GM06990 (cell line): ENCODE data around the gene DPP10.

Experiments
- DNase-seq: peaks from one replicate; pipeline ENCODE4 v3.0.0-alpha.2; 2011; ENCODE audit not compliant: insufficient read length; ENCODE audit errors: extremely low read depth
- H3K27me3 ChIP-seq: replicated peaks from 2 replicates; pipeline ENCODE4 v1.6.0; 2011; ENCODE audit warnings: low read length; ENCODE audit not compliant: control insufficient read depth, insufficient read depth
- H3K36me3 ChIP-seq: 2 replicates; pipeline ENCODE4 v1.5.1; 2011; ENCODE audit warnings: low read length; ENCODE audit not compliant: control insufficient read depth, insufficient read depth
- H3K4me3 ChIP-seq: replicated peaks from 2 replicates; pipeline ENCODE4 v1.5.1; 2011; ENCODE audit warnings: low read depth, mild to moderate bottlenecking, control low read depth, low read length
- TF ChIP-seq, protein P1 (sequence below): IDR thresholded peaks from 2 replicates; pipeline ENCODE4 v1.5.1; 2011; ENCODE audit warnings: low read length, control low read depth, mild to moderate bottlenecking, inconsistent platforms; ENCODE audit not compliant: insufficient read depth, poor library complexity, severe bottlenecking

DPP10 gene

GRCh38 chr2:114814355-114814754 lies 371.9 kb downstream of the DPP10 start:
- Histone ChIP-seq H3K36me3 (no peaks in the 10 kb centered on the region), H3K27me3 (no peaks in the 10 kb centered on the region), H3K4me3 (no peak overlapping the region)
- TF ChIP-seq, protein P1, sequence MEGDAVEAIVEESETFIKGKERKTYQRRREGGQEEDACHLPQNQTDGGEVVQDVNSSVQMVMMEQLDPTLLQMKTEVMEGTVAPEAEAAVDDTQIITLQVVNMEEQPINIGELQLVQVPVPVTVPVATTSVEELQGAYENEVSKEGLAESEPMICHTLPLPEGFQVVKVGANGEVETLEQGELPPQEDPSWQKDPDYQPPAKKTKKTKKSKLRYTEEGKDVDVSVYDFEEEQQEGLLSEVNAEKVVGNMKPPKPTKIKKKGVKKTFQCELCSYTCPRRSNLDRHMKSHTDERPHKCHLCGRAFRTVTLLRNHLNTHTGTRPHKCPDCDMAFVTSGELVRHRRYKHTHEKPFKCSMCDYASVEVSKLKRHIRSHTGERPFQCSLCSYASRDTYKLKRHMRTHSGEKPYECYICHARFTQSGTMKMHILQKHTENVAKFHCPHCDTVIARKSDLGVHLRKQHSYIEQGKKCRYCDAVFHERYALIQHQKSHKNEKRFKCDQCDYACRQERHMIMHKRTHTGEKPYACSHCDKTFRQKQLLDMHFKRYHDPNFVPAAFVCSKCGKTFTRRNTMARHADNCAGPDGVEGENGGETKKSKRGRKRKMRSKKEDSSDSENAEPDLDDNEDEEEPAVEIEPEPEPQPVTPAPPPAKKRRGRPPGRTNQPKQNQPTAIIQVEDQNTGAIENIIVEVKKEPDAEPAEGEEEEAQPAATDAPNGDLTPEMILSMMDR = no peak
- no peak for DNase-seq

GRCh38 chr2:114821055-114821454 lies 378.6 kb downstream of the DPP10 start:
- Histone ChIP-seq H3K4me3 (no peak overlapping the region), H3K36me3 (no peaks in the 10 kb centered on the region), H3K27me3 (no peaks in the 10 kb centered on the region)
- DNase-seq = no peak
- TF ChIP-seq, protein P1 = no peak

DNA sequence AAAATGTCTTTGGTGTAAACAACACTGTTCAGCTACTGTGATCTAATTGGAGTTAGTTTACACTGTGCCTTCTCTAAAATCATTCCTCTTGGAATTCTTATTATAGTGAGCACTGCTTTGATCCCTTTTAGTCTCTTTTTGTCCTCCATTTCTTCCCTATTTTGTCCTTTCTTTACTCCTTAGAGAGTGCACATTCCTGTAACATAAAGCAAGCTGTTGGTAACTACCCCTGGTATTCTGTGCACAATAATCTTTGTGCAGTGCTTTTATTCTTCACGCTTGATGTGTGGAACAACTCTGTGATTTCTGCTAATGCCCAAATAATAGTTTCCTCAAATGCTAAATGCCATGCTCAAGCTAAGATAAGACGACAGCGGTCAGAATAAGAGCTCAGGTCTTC lies 401.5 kb downstream of the DPP10 start:
- TF ChIP-seq, protein P1 = no peak
- Histone ChIP-seq H3K4me3 (no peak overlapping the region), H3K27me3 (no peaks in the 10 kb centered on the region), H3K36me3 (no peaks in the 10 kb centered on the region)
- DNase-seq = no peak

GRCh38 chr2:114857196-114857595 lies 414.8 kb downstream of the DPP10 start:
- Histone ChIP-seq H3K36me3 (no peaks in the 10 kb centered on the region), H3K27me3 (no peaks in the 10 kb centered on the region), H3K4me3 (no peak overlapping the region)
- DNase-seq = no peak
- TF ChIP-seq, protein P1 = no peak

DNA sequence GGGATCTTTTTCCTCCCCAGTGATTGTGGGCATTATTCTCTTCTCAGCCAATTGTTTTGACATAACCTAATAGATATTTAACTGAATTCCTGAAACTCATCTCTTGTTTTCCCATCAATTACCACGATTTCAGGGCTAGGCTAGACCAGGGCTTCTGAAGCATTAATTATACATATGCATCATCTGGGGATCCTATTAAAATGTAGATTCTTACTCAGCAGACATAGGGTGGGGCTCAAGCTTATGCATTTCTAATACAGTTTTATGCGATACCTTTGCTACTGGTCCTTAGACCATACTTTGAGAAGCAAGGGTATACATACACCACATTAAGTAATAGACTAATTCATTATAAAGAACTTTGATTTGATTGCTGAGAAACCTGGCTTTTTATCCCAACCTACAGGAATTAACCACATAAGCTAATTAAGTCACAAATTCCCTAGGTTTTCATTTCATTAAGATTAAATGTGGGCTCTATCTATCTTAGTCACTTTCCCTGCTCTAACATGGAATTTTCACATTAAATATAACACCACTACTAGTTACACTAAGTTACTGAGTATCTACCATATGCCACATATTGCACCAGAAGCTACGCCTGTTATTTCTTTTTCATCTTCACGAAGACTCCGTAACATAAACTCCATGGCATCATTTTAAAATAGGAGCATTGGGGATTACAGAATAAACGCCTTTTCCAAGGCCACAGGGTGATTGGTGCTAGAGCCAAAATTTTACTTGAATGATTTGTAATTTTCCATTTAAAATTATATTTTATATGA lies 417.5 kb downstream of the DPP10 start:
- no peaks in the 10 kb centered on the region for H3K27me3 ChIP-seq
- no peak overlapping the region for H3K4me3 ChIP-seq
- H3K36me3 ChIP-seq = no peaks in the 10 kb centered on the region
- TF ChIP-seq, protein P1 = no peak
- DNase-seq = no peak
